ENCODE measurements around the gene ESRRB.
A peak's percentile ranks its signal among the peaks of the same experiment; 100 is the strongest.

The ESRRB gene

DNA sequence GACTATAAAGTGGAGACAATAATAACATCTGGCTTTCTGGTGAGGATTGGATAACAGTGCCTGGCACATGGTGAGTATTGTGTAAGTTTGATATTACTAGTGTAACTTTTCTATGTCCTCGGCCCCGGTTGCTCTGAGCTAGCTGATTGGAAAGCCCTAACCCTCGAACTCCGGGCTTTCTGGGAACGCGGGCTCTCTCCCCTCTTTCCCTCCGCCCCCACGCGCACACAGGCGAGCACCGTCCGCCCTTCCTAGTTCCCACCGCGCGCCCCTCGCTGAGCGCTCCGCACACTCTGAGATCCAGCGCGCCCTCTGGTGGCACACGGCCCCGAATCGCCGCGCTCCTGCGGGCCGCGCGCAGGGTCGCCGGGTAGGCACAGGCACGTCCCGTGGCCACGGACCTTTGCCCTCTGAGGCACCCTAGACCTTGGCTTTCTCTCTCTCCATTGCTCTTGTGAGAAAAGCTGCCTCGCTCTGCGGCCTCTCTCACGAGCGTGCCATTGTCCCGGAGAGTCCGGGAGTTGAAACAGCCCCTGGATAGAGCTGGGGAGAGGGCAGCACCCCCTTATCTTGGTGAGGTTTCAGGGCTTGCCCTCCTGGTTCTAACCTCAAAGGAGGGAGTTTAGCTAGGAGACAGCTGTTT, 23.2 kb upstream of the ESRRB start:
- H3K4me3 ChIP-seq (ENCODE audit: low read length): no peak overlapping the region
- peak; percentile 36 for DNase-seq (ENCODE audit: low read depth)
- TF ChIP-seq, protein P1, sequence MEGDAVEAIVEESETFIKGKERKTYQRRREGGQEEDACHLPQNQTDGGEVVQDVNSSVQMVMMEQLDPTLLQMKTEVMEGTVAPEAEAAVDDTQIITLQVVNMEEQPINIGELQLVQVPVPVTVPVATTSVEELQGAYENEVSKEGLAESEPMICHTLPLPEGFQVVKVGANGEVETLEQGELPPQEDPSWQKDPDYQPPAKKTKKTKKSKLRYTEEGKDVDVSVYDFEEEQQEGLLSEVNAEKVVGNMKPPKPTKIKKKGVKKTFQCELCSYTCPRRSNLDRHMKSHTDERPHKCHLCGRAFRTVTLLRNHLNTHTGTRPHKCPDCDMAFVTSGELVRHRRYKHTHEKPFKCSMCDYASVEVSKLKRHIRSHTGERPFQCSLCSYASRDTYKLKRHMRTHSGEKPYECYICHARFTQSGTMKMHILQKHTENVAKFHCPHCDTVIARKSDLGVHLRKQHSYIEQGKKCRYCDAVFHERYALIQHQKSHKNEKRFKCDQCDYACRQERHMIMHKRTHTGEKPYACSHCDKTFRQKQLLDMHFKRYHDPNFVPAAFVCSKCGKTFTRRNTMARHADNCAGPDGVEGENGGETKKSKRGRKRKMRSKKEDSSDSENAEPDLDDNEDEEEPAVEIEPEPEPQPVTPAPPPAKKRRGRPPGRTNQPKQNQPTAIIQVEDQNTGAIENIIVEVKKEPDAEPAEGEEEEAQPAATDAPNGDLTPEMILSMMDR (IDR thresholded peaks at IDR 0.05; ENCODE audit: insufficient read depth, low read depth, low read length, missing control alignments): peak; percentile 55

- no peak for DNase-seq (ENCODE audit: low read depth)
- TF ChIP-seq, protein P1 (IDR thresholded peaks at IDR 0.05; ENCODE audit: insufficient read depth, low read depth, low read length, missing control alignments): no peak
- H3K4me3 ChIP-seq (ENCODE audit: low read length): no peak overlapping the region
These were observed 21.6 kb upstream of the ESRRB start for GRCh38 chr14:76354310-76354709.

DNA sequence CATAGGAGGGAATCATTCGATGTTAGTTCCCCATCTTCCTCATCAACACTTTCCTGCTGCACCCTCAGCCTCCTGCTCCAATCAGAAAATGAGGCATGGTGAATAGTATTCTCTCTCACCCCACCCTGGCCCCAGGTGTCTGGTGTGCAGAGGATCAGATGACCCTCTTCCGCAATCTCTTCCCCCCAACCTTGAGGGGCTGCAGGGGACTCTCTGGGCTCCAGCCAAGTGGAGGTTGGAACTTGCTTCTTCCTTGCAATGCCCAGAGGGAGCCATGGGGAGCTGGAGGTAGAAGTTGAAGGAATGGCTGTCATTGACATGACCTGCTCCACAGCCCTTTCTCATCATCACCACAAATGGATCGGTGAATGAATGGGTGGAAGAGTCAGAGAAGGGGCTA, 20.2 kb upstream of the ESRRB start:
- H3K4me3 ChIP-seq (ENCODE audit: low read length): no peak overlapping the region
- TF ChIP-seq, protein P1 (IDR thresholded peaks at IDR 0.05; ENCODE audit: insufficient read depth, low read depth, low read length, missing control alignments): no peak
- no peak for DNase-seq (ENCODE audit: low read depth)

- DNase-seq (ENCODE audit: low read depth): no peak
- TF ChIP-seq, protein P1 (IDR thresholded peaks at IDR 0.05; ENCODE audit: insufficient read depth, low read depth, low read length, missing control alignments): no peak
- H3K4me3 ChIP-seq (ENCODE audit: low read length): no peak overlapping the region
These were observed 4.9 kb upstream of the ESRRB start for GRCh38 chr14:76371066-76371465.

DNA sequence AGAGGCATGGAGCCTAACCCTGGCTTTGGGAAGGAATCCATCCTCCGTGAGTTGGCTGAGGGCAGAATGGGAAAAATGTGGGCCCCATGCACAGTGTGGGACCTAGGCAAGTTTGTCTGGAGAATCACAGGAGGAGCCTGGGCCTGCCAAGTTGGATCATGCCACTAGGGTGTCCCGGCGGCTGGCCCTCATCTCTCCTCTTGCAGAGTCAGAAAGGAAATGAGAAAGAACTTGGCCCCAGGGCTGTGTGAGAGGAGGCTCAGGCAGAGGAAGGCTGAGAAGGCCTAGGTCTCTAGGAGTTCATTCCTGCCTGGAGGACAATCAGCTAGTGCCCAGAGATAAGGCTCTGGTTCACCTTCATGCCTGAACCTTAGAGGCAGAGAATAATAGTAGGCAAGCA, 2.5 kb upstream of the ESRRB start:
- H3K4me3 ChIP-seq (ENCODE audit: low read length): no peak overlapping the region
- TF ChIP-seq, protein P1 (IDR thresholded peaks at IDR 0.05; ENCODE audit: insufficient read depth, low read depth, low read length, missing control alignments): peak; percentile 10
- peak; percentile 33 for DNase-seq (ENCODE audit: low read depth)

DNA sequence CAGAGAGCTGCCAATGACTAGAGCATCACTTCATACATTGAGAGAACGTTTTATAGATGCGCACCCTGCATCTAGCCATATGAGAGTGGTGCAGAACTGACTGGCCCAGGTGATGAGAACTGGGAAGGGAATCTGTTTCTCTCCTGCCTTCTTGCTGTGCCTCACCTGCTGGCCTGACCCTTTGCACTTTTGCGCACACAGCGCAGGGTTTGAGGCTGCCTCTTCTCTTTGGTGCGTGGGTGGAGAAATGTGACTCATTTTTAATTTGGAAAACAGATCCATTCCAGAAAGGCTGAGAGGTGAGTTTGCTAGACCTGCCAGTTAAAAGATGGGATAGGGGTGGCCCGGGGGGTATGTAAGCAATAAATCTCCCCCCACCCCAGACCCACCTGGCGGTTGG, 453 bp upstream of the ESRRB start:
- TF ChIP-seq, protein P1 (IDR thresholded peaks at IDR 0.05; ENCODE audit: insufficient read depth, low read depth, low read length, missing control alignments): no peak
- peak; percentile 37 for DNase-seq (ENCODE audit: low read depth)
- H3K4me3 ChIP-seq (ENCODE audit: low read length): no peak overlapping the region

- DNase-seq (ENCODE audit: low read depth): no peak
- H3K4me3 ChIP-seq (ENCODE audit: low read length): peak overlapping the region; percentile 6
- TF ChIP-seq, protein P1 (IDR thresholded peaks at IDR 0.05; ENCODE audit: insufficient read depth, low read depth, low read length, missing control alignments): no peak
These were observed 506 bp downstream of the ESRRB start for GRCh38 chr14:76376409-76376877.
